Stimulated activated CD8-positive, alpha-beta memory T cell treated with anti-CD3 and anti-CD28 coated beads, Interleukin-12 subunit alpha, Interleukin-12 subunit beta, amount 100 ng/mL, for 1 hour (primary cell): ENCODE measurements around the gene AATF.

Experiments used
- DNase-seq: peaks from one replicate; pipeline ENCODE4 v3.0.0-alpha.2; 2020; ENCODE audit warnings: low read depth

The AATF gene

DNA sequence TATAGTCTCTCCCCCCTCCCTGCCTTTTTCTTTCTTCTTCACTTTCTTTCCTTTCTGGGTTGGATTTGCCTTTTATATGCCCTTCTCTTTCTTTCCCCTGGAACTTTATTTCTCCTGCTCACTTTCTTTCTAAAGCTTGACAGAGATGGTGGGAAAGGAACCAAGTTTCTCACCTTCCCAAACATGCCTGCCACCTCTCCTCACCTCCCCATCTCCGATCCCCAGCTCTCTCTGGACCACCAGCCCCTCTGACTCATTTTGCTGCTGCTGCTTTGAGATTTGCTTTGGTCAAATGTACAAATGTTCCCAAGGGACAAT is 18.2 kb upstream of the AATF start:
- DNase-seq: no peak

DNA sequence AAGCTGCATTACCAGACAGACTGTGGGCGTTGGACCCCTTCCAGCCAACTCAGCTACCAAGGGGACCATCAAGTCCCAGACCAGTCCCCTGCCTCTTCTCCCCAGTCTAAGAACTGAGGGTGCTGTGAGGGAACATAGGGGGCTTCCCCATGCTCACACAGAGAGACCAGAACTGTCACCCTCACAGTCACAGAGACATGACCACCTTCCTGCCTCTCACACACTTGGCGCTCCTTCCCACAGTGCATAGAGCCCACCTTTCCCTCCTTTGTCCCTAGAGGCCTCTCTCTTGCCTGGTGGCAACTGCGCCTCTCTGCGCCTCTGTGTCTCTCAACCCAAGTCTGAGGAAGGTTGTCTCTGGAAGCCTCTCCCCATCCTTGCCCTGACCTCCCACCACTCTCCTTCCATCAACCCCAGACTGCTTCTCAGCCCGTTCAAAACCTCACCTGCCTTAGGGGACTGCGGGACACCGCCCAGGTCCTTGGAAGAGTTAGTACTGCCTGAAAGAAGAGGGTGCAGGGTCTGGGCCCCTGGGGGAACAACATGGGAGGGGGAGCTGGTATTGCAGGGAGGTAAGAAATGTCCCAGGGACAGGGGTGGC is 17.6 kb upstream of the AATF start:
- no peak for DNase-seq

DNA sequence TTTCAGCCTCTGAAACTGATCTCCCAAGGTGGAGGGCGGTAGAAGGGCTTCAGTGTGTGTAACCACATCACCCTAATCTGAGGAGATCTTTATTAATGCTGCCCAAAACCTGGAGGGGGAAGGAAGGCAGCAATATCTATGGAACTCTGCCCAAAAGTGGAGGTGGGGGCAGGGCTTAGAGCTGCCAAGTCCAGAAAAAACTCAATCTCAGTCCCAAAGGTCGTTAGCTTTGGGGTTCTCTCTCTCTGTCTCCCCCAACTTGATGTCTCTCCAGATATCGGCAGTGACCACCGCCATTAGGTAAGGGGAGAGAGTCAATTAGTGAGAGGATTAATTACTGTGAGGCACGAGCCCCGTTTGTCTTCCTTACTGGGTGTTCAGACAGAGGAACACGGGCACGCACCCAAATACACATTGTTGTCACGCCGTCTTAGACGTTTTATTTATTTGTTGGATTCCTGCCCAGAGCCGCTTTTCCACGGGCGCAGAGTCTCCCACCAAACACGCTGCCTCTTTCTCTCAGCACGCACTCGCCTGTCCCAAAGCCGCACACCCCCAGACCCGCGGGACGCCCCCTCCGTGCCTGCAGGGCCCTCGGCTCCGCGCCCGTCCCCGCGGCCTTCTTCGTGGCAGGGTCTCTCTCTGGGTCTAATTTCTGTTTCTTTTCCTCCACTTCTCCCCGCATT is 16.9 kb upstream of the AATF start:
- no peak for DNase-seq

DNA sequence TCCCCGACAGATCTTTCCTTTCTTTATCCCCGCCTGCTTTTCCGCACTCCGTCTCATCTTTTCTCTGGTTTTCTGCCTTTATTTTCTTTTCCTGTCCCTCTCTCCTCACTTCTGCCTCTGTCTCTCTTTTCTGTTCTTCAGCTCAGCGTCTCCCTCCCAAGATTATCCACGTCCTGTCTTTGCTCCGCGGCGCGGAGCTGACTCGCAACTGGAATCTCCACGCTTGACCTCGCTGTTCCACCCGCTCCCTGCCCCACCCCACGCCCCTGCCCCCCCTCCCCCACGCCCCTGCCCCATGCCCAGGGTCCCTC is 16.4 kb upstream of the AATF start:
- DNase-seq: no peak

DNA sequence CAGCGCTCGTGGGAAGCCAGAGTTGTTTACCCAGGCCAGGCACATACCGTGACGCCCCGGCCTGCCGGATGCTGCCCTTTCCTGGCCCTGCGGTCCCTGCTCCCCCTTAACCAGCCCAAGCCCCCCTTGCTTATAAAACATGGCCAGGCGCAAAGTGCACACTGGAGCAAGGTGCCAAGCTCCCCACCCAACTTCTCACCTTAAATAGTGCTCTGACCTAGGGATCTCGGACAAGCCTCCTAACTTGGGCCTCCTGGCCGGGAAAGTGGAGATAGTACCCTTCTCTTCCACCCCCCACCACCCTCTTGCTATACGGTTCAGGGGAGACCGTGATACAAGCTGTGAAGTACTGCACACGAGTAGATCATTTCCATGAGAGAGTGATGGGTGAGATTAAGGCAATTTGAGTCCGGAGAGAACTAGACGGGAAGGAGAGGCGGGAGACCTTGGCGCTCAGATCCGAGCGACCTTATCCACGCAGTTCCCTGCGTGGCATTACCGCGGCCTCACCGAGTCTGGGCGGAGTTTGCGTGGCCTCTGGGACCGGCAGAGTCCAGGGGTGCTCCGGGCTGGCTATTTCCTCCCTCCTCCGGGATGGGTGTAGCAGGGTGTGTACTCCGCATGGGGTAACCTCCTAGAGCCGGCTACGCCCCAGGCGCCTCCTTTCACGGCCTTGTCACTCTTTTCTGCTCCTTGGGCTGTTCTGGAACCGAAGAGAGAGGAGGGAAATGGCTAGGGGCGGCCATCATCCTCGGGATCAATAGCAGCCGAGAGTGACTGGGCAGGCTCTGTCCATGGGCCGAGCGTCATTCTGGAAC is 15.9 kb upstream of the AATF start:
- DNase-seq: no peak

DNA sequence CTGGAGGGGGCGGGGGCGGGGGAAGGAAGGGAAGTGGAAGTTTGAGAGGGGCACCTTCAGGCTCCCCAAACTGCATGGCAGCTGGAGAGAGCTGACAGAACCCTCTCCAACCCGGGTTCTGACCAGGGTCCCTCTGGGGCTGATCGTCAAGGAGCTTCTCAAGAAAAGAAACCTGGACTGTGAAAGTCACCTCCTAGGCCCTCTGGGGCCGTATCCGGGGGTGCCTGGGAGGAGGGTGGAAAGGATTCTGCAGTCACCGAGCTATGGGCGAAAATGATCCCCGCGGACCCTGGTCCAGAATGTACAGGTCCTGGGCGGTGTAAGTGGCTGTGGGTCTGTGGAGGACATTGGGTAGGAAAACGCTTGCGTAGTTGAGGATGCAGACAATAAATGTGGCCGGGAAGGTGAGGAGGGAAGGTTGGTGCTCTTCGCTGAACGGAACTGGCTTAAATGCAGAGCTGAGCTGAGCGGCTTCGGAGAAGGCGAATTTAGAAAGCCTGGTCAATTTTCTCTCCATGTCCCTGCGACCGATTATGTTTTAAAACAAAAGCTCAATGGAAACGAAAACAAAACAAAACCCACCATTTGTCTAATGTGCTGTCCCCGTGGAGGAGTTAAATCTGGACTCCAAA is 15.1 kb upstream of the AATF start:
- DNase-seq: no peak

DNA sequence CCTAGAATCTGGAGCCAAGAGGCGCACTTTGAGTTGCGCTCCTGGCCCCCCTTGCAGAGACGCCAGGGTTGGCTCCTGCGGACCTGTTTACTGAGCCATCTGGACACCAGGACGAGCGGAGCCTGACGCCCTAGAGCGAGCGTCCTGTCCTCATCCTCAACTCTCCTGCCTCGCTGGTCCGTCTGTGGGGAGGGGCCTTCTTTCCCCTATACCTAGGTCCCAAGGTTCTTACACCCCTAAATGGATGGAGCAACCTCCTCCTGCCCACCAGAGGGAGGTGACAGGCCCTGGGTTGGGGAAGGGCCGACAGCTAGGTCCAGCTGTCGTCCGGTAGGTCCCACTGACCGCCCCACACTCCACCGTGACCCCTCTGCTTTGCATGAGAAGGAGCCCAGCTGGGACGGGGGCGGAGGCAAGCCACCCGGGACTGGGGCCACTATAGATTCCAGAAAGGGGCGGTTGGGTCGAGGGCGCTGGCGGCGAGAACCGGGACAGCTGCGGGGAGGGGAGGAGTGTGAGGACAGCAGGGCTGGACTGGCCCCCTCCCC is 14.5 kb upstream of the AATF start:
- DNase-seq: no peak

DNA sequence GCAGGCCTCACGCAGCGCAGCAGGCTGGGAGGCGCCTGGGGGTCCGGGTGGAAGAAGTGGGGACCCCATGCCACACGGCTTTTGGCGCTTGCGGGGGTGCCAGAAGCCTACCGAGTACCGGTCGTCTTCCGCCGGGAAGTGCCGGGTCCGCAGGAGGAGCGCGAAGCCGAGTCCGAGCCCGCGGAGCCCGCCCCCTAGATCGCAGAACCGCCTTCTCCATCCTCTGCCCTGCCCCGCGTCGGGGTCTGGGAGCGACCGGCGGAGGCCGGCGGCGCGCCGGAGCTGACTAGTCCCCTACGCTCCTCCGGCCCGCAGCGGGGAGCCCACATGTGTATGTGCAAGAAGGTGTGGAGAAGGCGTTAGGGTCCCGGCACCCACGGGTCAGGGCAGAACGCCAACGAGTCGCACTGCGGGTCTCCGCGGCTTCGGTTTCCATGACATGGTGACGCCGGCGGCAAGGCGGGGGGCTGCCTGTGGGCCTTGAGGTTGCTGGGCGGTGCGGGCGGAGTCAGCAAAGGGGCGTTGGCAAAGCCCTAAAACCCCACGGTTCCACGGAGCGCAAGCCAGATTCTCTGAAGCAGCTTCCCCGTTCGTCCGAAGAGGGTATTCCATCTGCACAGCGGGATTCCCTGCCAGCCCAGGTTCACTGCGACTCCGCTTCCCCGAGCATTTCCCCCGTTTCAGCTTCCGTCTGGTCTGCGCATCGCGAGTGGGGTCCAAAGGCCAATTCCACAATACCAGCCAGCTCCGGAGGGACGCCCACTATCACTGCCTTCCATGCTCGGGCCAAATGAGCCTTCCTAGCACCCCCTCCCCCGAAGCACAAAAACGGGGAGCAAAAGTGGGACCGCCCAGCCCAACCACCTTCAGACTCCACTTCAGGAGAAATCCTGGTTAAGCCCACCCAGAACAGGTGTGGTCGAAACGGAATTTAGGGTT is 13.8 kb upstream of the AATF start:
- DNase-seq: no peak

DNA sequence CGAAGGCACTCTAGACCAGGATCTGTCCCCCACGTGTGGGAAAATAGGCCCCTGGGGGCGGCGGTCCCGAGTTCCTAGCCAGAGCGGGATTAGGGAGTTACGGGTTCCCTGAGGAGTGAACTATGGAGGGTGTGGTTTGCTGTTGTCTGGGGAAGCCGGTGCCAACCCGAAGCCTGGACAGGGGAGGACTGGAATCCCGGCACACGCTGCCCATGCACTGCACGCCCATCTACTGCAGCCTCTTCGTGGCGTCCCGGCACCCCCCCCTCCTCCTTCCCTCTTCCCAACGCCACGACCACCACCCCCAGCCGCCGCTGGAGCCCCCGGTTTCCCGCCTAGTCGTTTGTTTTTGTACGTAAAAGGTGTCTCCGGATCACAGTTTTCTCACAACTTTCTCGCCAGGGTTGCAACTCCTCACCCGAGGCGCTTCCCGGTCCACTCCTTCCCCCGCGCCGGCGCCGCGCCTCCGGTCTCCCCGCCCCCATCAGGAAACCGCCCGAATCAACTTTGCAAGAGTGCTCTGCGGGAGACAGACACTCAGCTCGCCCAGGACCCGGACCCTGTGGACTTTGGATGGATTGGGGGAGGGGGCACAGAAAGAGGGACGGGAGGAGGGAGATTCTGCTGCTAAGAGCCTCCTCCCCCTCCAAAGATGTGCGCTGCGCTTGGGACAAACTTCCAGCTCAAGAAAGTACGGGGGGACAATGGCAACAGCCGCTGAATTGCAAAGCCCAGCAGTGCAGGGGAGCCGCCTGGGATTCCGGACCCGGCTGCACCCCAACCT is 12.9 kb upstream of the AATF start:
- no peak for DNase-seq

DNA sequence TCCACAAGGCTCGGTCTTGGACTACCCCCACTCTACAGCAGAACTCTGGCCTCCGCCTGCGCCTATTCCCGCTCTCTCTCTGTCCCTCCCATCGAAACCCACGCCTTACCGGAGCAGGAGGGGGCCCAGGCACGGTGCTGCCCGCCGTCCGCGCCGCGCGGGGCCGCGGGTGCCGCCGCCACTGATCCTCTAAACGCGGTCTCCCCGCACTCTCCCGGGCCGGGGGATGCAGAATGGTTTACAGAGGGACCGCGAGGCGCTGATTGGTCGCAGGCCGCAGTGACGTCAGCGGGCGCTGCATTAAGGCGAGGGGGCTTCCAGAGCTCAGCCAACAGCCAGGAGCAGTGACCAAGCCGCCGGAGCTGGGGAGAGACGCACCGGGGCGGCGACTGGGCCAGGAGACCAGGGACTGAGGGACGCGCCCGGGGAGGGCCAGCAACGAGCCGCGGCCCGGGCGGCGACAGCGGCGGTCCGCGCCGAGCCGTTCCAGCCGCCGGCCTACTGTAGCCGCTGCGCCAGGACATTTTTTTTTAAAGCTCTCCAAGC is 12.2 kb upstream of the AATF start:
- no peak for DNase-seq

DNA sequence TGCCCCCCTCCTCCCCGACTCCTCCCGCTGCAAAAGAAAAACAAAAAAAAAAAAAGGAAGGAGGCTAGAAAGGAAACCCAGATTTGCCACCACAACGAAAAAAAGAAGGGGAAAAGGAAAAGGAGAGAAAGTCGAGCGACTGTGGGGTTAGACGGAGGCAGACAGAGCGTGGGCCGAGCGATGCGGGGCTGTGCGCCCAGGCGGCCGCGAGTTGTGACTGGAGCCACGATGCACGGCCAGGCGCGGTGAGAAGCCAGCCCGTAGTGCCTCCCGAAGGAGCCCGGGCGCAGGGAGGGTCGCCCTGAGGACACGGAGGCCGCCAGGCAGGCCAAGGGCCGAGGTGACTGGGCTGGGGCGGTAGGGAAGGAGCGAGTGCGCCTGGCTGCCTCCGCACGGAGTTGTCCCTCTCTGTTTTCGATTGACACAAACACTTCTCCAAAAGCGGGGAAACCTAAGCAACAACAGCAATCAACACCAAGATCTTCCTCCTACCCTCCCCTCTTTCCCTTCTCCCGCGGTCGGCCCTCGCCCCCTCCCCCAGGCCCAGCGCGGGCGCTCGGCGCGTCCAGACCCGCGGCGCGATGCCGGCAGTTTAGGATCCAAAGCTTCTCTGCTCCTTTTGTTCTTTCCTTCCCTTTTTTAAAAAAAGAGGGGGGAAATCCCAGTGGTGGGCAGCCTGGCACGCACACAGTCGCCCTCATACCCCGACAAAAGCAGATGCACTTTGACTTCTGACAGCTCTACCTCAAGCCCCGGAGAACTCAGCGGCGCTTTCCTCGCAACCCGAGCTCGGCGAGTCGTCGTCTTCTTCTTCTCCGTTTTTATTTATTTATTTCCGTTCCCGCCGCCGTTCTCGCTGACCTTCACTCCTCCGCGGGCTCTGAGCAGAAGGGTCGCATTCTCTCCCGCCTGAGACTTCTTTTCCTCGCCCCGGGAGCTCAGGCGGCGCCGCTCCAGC is 11.5 kb upstream of the AATF start, which contains the start of gene LHX1:
LHX1 (plus strand) TSS at position 475 of the 958 bp plus-strand sequence. CDS start 723 bp downstream, outside the sequence.
- no peak for DNase-seq

DNA sequence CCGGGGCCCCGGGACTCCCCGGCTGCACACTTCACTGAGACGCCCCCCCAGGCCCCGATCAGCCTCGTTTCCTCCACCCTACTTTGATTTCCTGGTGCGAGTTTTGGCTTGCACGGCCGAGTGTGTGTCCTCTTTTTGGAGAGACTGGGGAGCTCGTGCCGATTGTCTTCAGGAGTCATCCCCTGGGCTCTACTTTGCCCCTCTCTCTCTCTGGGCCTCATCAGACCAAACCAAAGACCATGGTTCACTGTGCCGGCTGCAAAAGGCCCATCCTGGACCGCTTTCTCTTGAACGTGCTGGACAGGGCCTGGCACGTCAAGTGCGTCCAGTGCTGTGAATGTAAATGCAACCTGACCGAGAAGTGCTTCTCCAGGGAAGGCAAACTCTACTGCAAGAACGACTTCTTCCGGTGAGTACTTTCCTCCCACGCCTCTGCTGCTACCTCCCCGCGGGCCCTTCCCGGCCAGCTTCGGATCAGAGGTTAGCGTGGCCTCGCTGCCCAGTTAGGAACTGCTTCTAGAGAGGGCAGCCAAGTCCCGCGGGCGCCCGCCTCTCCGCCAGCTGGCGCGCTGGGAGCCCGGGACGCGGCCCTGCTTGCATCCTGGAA is 10.7 kb upstream of the AATF start:
- no peak for DNase-seq

DNA sequence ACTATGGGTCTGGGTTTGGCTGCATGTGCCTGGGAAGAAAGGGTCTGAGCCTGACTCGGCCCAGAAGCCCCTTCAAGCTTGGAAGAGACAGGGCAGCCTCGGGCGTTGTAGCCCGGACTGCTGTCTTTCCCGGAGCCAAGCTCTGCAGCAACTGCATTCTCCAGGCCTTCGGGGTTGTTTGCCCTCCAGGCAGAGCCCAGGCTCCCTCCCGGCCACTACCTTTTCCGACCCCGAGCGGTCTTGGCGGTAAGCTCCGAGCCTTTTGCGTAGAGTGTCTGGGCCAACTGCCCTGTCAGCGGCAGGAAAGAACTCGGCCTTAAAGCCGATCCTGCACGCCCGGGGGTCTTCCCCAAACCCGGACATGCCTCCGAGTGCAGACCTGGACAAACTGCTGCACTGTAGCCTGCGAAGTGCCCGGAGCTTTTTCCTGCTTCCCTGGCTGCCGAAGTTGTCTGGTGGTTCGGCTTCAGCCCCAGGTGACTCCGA is 10.1 kb upstream of the AATF start:
- no peak for DNase-seq

DNA sequence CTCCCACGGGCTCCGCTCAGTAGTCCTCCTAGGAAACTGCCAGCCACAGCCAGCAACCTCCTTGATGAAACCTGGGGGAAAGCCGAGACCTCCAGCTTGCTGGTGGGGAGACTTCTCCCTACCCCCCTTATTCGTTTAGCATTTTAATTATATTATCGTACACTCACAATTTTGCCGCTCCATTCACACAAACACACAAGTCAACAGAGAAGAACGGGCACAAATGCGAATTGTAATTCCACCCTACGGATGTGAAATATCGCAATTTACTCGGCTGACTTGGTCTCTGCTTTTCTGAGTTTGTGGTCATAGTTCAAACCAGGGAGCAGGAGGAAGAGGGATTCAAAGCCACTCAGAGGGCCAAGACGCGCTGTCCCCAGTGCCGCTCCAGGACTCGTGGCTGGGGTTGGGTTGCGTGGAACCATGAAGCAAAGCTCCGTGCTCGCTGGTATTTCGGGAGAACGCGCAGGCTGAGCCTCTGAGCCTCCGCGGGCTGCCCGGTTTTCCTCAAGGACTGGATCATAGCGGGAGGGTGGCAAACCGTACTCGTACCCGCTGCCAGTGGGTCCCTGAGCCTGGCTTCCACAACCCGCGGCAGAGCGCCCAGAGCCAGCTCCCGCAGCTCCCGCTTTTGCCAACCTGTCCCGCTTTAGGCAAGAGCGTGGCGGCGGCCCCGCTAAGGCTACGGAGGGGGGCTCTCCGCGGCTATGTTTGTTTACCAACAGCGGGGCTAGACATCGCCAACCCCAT is 9.5 kb upstream of the AATF start:
- DNase-seq: no peak

DNA sequence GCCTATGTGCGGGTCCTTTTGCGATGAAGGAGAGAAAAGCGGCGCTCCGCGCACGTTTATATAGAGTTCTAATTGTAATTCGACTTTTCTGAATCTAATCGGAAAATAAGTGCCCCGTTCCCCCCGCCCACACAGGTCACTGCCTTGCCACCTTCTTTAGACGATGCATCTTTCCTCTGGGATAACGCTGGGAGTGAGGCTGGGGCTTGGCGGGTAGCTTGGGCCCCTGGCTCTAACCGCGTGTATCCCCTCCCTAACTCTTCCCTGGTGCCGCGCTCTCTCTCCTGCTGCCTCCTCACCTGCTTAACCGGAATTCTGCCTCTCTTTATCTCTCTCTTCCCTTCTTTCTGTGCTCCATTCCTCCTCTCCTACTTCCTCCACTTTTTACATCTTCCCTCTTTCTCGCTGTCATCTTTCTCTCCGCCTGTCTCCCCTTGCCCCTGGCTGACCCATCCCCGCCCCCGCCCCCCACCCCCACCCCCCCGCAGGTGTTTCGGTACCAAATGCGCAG is 8.9 kb upstream of the AATF start:
- DNase-seq: no peak

DNA sequence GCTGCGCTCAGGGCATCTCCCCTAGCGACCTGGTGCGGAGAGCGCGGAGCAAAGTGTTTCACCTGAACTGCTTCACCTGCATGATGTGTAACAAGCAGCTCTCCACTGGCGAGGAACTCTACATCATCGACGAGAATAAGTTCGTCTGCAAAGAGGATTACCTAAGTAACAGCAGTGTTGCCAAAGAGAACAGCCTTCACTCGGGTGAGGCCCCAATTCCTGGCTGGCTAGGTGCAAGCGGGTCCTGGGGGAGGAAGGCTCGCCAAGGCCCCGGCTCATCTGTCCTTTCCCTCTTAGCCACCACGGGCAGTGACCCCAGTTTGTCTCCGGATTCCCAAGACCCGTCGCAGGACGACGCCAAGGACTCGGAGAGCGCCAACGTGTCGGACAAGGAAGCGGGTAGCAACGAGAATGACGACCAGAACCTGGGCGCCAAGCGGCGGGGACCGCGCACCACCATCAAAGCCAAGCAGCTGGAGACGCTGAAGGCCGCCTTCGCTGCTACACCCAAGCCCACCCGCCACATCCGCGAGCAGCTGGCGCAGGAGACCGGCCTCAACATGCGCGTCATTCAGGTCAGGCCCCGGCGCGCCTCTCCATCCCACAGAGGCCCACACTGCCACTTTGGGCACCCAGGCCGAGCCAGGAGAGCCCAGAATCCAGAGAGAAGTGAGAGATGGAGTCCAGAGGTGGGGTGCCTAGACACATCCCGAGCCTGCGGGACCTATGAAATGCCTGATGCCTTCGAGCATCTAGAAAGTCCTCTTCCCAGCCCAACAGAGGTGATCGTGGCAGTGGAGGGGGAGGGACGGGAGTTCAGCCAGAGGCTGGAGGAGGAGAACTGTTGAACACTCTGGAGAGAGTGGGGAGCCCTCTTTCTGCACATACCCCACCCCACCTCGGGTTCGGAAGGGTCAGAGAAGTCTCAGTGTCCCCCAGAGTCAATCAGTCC is 8.2 kb upstream of the AATF start:
- DNase-seq: no peak
